Esophagus squamous epithelium (tissue), 5 donors: ENCODE measurements around the gene SKP1. TPM values are rescaled to one million over a fixed set of nuclear protein-coding genes. Genes with fewer than 3 reads are reported as not detected.

Experiments used
- DNase-seq: peaks from one replicate; lab custom pipeline; 2025; lab: John Stamatoyannopoulos, UW
- H3K27ac ChIP-seq, 4 donors: fragments of 200-600 bp; sonication (generic); one replicate each; pipeline ENCODE4 v1.5.1; 2016 to 2019; ENCODE audit warnings: mild to moderate bottlenecking in 1 of 4
- H3K27me3 ChIP-seq, 4 donors: fragments of 200-600 bp; sonication (generic); 1 replicate in 3 of 4; 2 replicates in 1 of 4; pipeline versions ENCODE4 v1.5.1 to v1.6.0; 2017 to 2021; ENCODE audit warnings: antibody characterized with exemption in 1 of 4
- H3K36me3 ChIP-seq, 3 donors: fragments of 200-600 bp; sonication (generic); one replicate each; pipeline ENCODE4 v1.5.1; 2016 to 2019
- H3K4me1 ChIP-seq, 3 donors: fragments of 200-600 bp; sonication (generic); one replicate each; pipeline ENCODE4 v1.5.1; 2017 to 2019
- H3K4me3 ChIP-seq, 4 donors: fragments of 200-600 bp; sonication (generic); 1 replicate in 3 of 4; 2 replicates in 1 of 4; pipeline ENCODE4 v1.5.1; 2016 to 2019; ENCODE audit warnings: mild to moderate bottlenecking in 2 of 4, moderate library complexity in 1 of 4
- H3K9me3 ChIP-seq, 3 donors: fragments of 200-600 bp; sonication (generic); one replicate each; pipeline ENCODE4 v1.5.1; 2016 to 2019
- POLR2A ChIP-seq, 4 donors: fragments of 450-650 bp; IDR thresholded peaks; one replicate each; pipeline ENCODE4 v1.6.1; 2017; ENCODE audit warnings: antibody characterized with exemption in 4 of 4, mild to moderate bottlenecking in 4 of 4, moderate library complexity in 3 of 4
- WGBS, 2 donors: methylation state at CpG; one replicate each; pipeline ENCODE4 v1.1.5; 2018; 5-methylcytosine and 5-hydroxymethylcytosine counted together
- intact Hi-C: fragments of 100-400 bp; cut with DNase I; formaldehyde crosslinking; loops from one replicate; pipeline ENCODE4 v1.15.0; 2022
- total RNA-seq, 4 donors: library from RNA; depleted of rRNA; stranded (reverse); fragments of >200 nt; gene quantifications; one replicate each; pipeline ENCODE4 v1.1.0, GENCODE V29; 2016
- TF ChIP-seq, protein P1 (sequence below), 6 experiments: fragments of 450-650 bp in 4 of 6; fragments of 200-600 bp in 2 of 6; sonication (generic) in 2 of 6; IDR thresholded peaks; one replicate each; pipeline ENCODE4 v1.5.1; 2016 to 2019; ENCODE audit warnings: antibody characterized with exemption in 6 of 6, mild to moderate bottlenecking in 4 of 6, moderate library complexity in 4 of 6
- donor health status: DM: yes; HTN: yes; CAD: no.

Gene SKP1
- total RNA-seq, 4 donors from 2014 or later = 159 to 260 (median 208) TPM

DNA sequence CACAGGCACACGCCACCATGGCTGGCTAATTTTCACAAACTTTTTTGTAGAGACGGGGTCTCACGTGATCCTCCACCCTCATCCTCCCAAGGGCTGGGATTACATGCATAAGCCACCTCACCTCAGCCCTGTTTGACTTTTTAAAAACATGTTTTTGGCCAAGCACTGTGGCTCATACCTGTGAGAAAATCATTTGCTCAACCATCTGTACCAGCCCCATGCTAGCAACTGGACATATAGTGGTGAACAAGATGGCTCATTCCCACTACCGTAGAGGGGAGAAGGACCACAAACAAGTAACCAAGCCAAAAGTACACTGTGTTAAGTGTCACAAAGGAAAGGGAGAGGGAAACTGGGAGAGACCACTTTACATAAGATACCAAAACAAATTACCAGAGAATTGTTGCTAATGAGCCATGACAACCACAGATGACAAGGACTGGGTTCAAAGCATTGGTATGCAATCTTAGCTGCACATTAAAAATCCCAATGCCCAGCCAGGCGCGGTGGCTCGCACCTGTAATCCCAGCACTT lies 29.9 kb upstream of the SKP1 start:
- Histone ChIP-seq H3K4me3 (no peak overlapping the region), H3K27me3 (no peaks in the 10 kb centered on the region), H3K4me1 (peaks cover 0 to 52% (median 21%) of the 10 kb centered on the region in 3 donors), H3K36me3 (peaks cover 0 to 44% (median 11%) of the 10 kb centered on the region in 3 donors), H3K9me3 (no peaks in the 10 kb centered on the region), H3K27ac (no peak overlapping the region)
- 77 to 81% methylated on average over 4 to 7 of the region's 7 CpGs for WGBS, 2 donors
- DNase-seq = no peak
- no peak for TF ChIP-seq POLR2A (IDR thresholded peaks at IDR 0.05)
- TF ChIP-seq, protein P1, sequence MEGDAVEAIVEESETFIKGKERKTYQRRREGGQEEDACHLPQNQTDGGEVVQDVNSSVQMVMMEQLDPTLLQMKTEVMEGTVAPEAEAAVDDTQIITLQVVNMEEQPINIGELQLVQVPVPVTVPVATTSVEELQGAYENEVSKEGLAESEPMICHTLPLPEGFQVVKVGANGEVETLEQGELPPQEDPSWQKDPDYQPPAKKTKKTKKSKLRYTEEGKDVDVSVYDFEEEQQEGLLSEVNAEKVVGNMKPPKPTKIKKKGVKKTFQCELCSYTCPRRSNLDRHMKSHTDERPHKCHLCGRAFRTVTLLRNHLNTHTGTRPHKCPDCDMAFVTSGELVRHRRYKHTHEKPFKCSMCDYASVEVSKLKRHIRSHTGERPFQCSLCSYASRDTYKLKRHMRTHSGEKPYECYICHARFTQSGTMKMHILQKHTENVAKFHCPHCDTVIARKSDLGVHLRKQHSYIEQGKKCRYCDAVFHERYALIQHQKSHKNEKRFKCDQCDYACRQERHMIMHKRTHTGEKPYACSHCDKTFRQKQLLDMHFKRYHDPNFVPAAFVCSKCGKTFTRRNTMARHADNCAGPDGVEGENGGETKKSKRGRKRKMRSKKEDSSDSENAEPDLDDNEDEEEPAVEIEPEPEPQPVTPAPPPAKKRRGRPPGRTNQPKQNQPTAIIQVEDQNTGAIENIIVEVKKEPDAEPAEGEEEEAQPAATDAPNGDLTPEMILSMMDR (IDR thresholded peaks at IDR 0.05) = no peak
- intact Hi-C loops = no loop called here

DNA sequence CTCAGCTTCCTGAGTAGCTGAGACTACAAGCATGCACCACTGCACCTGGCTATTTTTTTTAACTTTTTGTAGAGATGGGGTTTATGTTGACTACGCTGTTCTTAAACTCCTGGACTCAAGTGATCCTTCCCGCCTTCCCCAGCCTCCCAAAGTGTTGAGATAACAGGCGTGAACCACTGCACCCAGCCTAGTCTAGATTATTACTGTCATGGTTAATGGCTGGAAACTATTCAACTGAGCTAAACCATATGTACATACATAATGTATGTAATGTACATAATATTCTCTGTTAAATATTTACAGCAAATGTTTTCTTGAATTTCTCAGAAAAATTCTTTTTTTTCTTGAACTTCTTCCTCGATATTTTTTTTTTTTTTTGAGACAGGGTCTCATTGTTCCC lies 27.8 kb upstream of the SKP1 start:
- 87 to 93% methylated on average over 4 of the region's 4 CpGs for WGBS, 2 donors
- no peak for DNase-seq
- TF ChIP-seq, protein P1 (IDR thresholded peaks at IDR 0.05) = no peak
- no peak for TF ChIP-seq POLR2A (IDR thresholded peaks at IDR 0.05)
- H3K4me3 ChIP-seq = no peak overlapping the region
- H3K27me3 ChIP-seq = no peaks in the 10 kb centered on the region
- H3K27ac ChIP-seq = no peak overlapping the region
- H3K9me3 ChIP-seq = no peaks in the 10 kb centered on the region
- intact Hi-C loops = no loop called here
- H3K36me3 ChIP-seq = peaks cover 11 to 65% (median 22%) of the 10 kb centered on the region in 3 donors
- peaks cover 0 to 32% (median 14%) of the 10 kb centered on the region in 3 donors for H3K4me1 ChIP-seq

DNA sequence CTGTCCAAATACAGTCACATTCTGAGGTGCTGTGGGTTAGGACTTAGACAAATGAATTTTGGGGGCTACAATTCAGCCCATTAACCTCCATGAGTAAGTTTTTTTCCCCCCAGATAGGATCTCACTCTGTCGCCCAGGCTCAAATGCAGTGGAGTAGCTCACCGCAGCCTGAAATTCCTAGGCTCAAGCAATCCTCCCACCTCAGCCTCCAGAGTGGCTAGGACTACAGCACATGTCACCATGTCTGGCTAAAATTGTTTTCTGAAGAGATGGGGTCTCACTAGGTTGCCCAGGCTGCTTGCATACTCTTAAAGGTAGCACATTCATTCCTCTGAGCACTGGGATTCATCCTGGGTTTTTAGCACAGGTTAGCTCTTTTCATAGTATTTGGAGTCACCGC lies 26.9 kb upstream of the SKP1 start:
- intact Hi-C loops = no loop called here
- no peak for TF ChIP-seq POLR2A (IDR thresholded peaks at IDR 0.05)
- TF ChIP-seq, protein P1 (IDR thresholded peaks at IDR 0.05) = no peak
- 93 to 94% methylated on average over 1 to 3 of the region's 3 CpGs for WGBS, 2 donors
- Histone ChIP-seq H3K9me3 (no peaks in the 10 kb centered on the region), H3K4me1 (peaks cover 0 to 23% (median 7%) of the 10 kb centered on the region in 3 donors), H3K27ac (no peak overlapping the region), H3K4me3 (no peak overlapping the region), H3K36me3 (peaks cover 11 to 75% (median 26%) of the 10 kb centered on the region in 3 donors), H3K27me3 (no peaks in the 10 kb centered on the region)
- DNase-seq = no peak

DNA sequence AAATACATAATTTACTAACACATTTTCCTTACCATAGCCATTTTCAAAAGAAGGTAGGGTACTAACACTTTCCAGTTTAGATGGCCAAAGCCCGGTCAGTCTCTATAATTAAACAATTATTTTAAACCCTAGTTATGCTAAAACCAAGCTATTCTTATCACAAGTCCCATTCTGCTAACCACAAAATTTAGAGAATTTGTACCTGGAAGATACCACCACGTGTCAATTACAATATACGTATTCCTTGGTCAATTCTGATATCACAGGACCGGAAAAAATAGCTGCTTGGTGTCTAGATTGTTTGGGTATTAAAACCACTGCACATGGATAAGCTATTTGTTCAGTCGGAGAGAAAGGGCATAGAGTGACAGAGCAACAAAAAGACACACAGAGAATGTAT lies 18.9 kb upstream of the SKP1 start:
- Histone ChIP-seq H3K27ac (no peak overlapping the region), H3K9me3 (no peaks in the 10 kb centered on the region), H3K27me3 (no peaks in the 10 kb centered on the region), H3K4me1 (no peaks in the 10 kb centered on the region), H3K4me3 (no peak overlapping the region), H3K36me3 (peaks cover 4 to 63% (median 27%) of the 10 kb centered on the region in 3 donors)
- no peak for TF ChIP-seq POLR2A (IDR thresholded peaks at IDR 0.05)
- TF ChIP-seq, protein P1 (IDR thresholded peaks at IDR 0.05) = no peak
- WGBS, 2 donors = 66 to 72% methylated on average over 5 of the region's 5 CpGs
- intact Hi-C loops = no loop called here
- no peak for DNase-seq

DNA sequence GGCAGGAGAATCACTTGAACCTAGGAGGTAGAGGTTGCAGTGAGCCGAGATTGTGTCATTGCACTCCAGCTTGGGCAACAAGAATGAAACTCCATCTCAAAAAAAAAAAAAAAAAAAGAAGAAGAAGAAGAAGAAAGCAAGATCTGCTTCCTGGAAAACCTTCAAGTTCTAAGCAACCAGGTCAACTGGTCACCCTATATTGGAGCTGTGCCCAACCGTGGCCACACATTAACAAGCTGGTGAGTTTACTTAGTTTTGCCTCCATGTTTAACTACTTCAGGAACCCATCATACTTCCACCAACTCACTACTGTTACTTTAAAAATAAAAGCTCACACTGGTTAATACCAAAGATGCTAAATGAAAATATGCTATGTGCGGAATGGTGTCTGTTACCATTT lies 12.3 kb upstream of the SKP1 start:
- Histone ChIP-seq H3K27me3 (no peaks in the 10 kb centered on the region), H3K27ac (no peak overlapping the region), H3K4me3 (no peak overlapping the region), H3K4me1 (no peaks in the 10 kb centered on the region), H3K9me3 (no peaks in the 10 kb centered on the region), H3K36me3 (no peaks in the 10 kb centered on the region)
- no peak for DNase-seq
- TF ChIP-seq, protein P1 (IDR thresholded peaks at IDR 0.05) = no peak
- TF ChIP-seq POLR2A (IDR thresholded peaks at IDR 0.05) = no peak
- WGBS, 2 donors = 79 to 85% methylated on average over 3 of the region's 3 CpGs
- intact Hi-C loops = no loop called here
